GM12878 (cell line): ENCODE data around the gene PC. TPM values are rescaled to one million over a fixed set of nuclear protein-coding genes. Genes with fewer than 3 reads are reported as not detected.

ENCODE experiments used
- ATAC-seq: fragments of 200-7000 bp; cut with Tn5 transposase; 3 replicates; pipeline ENCODE4 v1.9.1; 2020; ENCODE audit warnings: mild to moderate bottlenecking, moderate library complexity
- BruUV-seq: library from RNA; stranded (reverse); fragments of 400-500 nt; replicated peaks from 2 replicates; lab custom pipeline; 2021; lab: Mats Ljungman, UMichigan
- CTCF ChIA-PET: fragments of 300-600 bp; sonication (Branson Sonifier 250); formaldehyde crosslinking; extraction: SDS; loops from one replicate; lab custom pipeline; 2021; ENCODE audit warnings: inconsistent platforms; lab: Yijun Ruan, JAX
- POLR2A ChIA-PET: fragments of 350-600 bp; formaldehyde crosslinking; extraction: SDS; loops from one replicate; lab custom pipeline; 2021; ENCODE audit warnings: inconsistent platforms; lab: Charles Lee
- RAD21 ChIA-PET: fragments of 300-600 bp; sonication (Branson Sonifier 250); formaldehyde crosslinking; loops from one replicate; lab custom pipeline; 2023; ENCODE audit warnings: antibody characterized with exemption; ENCODE audit not compliant: unreplicated experiment; lab: Charles Lee
- SMC1A ChIA-PET: fragments of 300-600 bp; sonication (Branson Sonifier 250); formaldehyde crosslinking; loops from one replicate; lab custom pipeline; 2023; ENCODE audit not compliant: unreplicated experiment, uncharacterized antibody; lab: Charles Lee
- DNase-seq: peaks from one replicate; pipeline ENCODE4 v3.0.0-alpha.2; 2011; ENCODE audit warnings: low read depth, low spot score
- FAIRE-seq: peaks from 3 replicates; lab custom pipeline; 2011; peaks lifted over from hg19 to GRCh38; lab: Jason Lieb, UNC
- H2AFZ ChIP-seq: 2 replicates; pipeline ENCODE4 v1.6.0; 2011; ENCODE audit warnings: low read depth, low read length, control low read depth; ENCODE audit not compliant: control insufficient read depth
- H3K27ac ChIP-seq: 2 replicates; pipeline ENCODE4 v1.5.1; 2011; ENCODE audit warnings: control low read depth; ENCODE audit not compliant: control insufficient read depth, insufficient read depth
- H3K27me3 ChIP-seq, 2 experiments: replicated peaks in 1 of 2; 2 replicates each; pipeline versions ENCODE4 v1.6.0 to v1.6.1; 2011; ENCODE audit warnings: low read length in 1 of 2; ENCODE audit not compliant: control insufficient read depth in 2 of 2, insufficient read depth in 2 of 2
- H3K36me3 ChIP-seq, 2 experiments: 2 replicates each; pipeline ENCODE4 v1.5.1; 2011; ENCODE audit warnings: low read length in 1 of 2; ENCODE audit not compliant: control insufficient read depth in 2 of 2, insufficient read depth in 2 of 2
- H3K4me1 ChIP-seq: 2 replicates; pipeline ENCODE4 v1.6.1; 2011; ENCODE audit warnings: mild to moderate bottlenecking, low read length, moderate library complexity, mixed read lengths; ENCODE audit not compliant: control insufficient read depth, insufficient read depth
- H3K4me2 ChIP-seq: 2 replicates; pipeline ENCODE4 v1.6.0; 2011; ENCODE audit warnings: control low read depth; ENCODE audit not compliant: control insufficient read depth, insufficient read depth
- H3K4me3 ChIP-seq: fragments of 200-600 bp; sonication (generic); 2 replicates; pipeline ENCODE4 v1.5.1; 2016
- H3K79me2 ChIP-seq: 2 replicates; pipeline ENCODE4 v1.6.0; 2011; ENCODE audit warnings: low read length; ENCODE audit not compliant: control insufficient read depth, insufficient read depth
- H3K9ac ChIP-seq: 2 replicates; pipeline ENCODE4 v1.8.0; 2011; ENCODE audit warnings: low read length, control low read depth, mixed read lengths; ENCODE audit not compliant: control insufficient read depth, insufficient read depth
- H3K9me3 ChIP-seq: replicated peaks from 3 replicates; pipeline ENCODE4 v1.5.1; 2011; ENCODE audit warnings: mild to moderate bottlenecking, low read length; ENCODE audit not compliant: control insufficient read depth, insufficient read depth
- H4K20me1 ChIP-seq: 2 replicates; pipeline ENCODE4 v1.6.0; 2011; ENCODE audit not compliant: control insufficient read depth, insufficient read depth
- BCL11A ChIP-seq: IDR thresholded peaks from 2 replicates; pipeline ENCODE4 v1.6.1; 2011; ENCODE audit warnings: low read depth, low read length
- BMI1 ChIP-seq: fragments of 450-650 bp; IDR thresholded peaks from 2 replicates; pipeline ENCODE4 v1.6.1; 2016; ENCODE audit warnings: mild to moderate bottlenecking, moderate library complexity, borderline replicate concordance
- CREB1 ChIP-seq: IDR thresholded peaks from 2 replicates; pipeline ENCODE4 v1.6.1; 2012; ENCODE audit warnings: low read depth, mild to moderate bottlenecking, inconsistent platforms
- PAX5 ChIP-seq: IDR thresholded peaks from 2 replicates; pipeline ENCODE4 v1.6.1; 2011; ENCODE audit warnings: low read depth, low read length, borderline replicate concordance
- PML ChIP-seq: IDR thresholded peaks from 2 replicates; pipeline ENCODE4 v1.6.1; 2012; ENCODE audit warnings: low read length, inconsistent platforms
- POU2F2 ChIP-seq: IDR thresholded peaks from 3 replicates; pipeline ENCODE4 v1.6.1; 2011; ENCODE audit warnings: low read depth, mild to moderate bottlenecking, low read length, borderline replicate concordance
- SMARCA5 ChIP-seq: fragments of 450-650 bp; IDR thresholded peaks from 2 replicates; pipeline ENCODE4 v1.6.1; 2017; ENCODE audit warnings: mild to moderate bottlenecking
- SUPT20H ChIP-seq: IDR thresholded peaks from 2 replicates; pipeline ENCODE4 v1.6.1; 2011; ENCODE audit warnings: low read depth, mild to moderate bottlenecking, low read length, moderate library complexity, borderline replicate concordance; ENCODE audit not compliant: control insufficient read depth
- ZBED1 ChIP-seq: IDR thresholded peaks from 2 replicates; pipeline ENCODE4 v1.6.1; 2016; ENCODE audit warnings: borderline replicate concordance
- WGBS: methylation state at CpG from one replicate; pipeline ENCODE4 v1.1.6; 2016; ENCODE audit warnings: low lambda C conversion rate; ENCODE audit not compliant: insufficient replicate concordance, insufficient coverage; ENCODE audit errors: missing lambda C conversion rate; 5-methylcytosine and 5-hydroxymethylcytosine counted together
- in situ Hi-C: fragments of 300-500 bp; cut with MboI; formaldehyde crosslinking; loops from 9 replicates; pipeline ENCODE4 v1.14.3; 2018; ENCODE audit warnings: mixed read lengths
- intact Hi-C: fragments of 100-400 bp; cut with micrococcal nuclease; formaldehyde crosslinking; loops from one replicate; pipeline ENCODE4 v1.14.2; 2022; ENCODE audit not compliant: unreplicated experiment
- polyA plus RNA-seq, 11 experiments: library from polyadenylated mRNA; depleted of rRNA in 4 of 11; unstranded in 6 of 11; stranded (reverse) in 5 of 11; fragments of >200 nt; fragmentation: Nextera tagmentation in 4 of 11; fragmentation: Illumina TruSeq in 1 of 11; extraction: Ambion mirVana in 4 of 11; extraction: Trizol in 1 of 11; gene quantifications; 1 replicate in 1 of 11; 2 replicates in 10 of 11; pipeline versions ENCODE4 v1.2.1 to v1.2.3, GENCODE V29; 2011 to 2016; ENCODE audit warnings: inconsistent platforms in 2 of 11, missing spikeins in 2 of 11, low read depth in 1 of 11
- total RNA-seq, 4 experiments: library from RNA; depleted of rRNA in 3 of 4; stranded (reverse); fragments of >200 nt in 3 of 4; fragmentation: Illumina TruSeq in 1 of 4; extraction: Trizol in 1 of 4; gene quantifications; 2 replicates each; pipeline versions ENCODE4 v1.2.1 to v1.2.3, GENCODE V29; 2013 to 2021
- TF ChIP-seq, protein P1 (sequence below): fragments of 450-650 bp; IDR thresholded peaks from 2 replicates; pipeline ENCODE4 v1.6.1; 2016; ENCODE audit warnings: mild to moderate bottlenecking, moderate library complexity, borderline replicate concordance
- TF ChIP-seq, protein P2 (sequence below): fragments of 450-650 bp; formaldehyde crosslinking; IDR thresholded peaks from 2 replicates; pipeline ENCODE4 v1.4.0; 2022; ENCODE audit warnings: mild to moderate bottlenecking, moderate library complexity
- TF ChIP-seq, protein P3 (sequence below): fragments of 450-650 bp; IDR thresholded peaks from 2 replicates; pipeline ENCODE4 v1.6.1; 2016; ENCODE audit warnings: mild to moderate bottlenecking

PC gene
- total and polyA plus RNA-seq, 10 of the 15 experiments (the other 5 are each of a cell fraction or from before 2014, with no cell fraction given), result 0.22 to 10.3 (median 4.5) TPM

GRCh38 chr11:66912361-66912760 lies 45.8 kb downstream of the PC start:
- BruUV-seq, result no TSS peak
- FAIRE-seq (no peak), ATAC-seq (no peak), DNase-seq (no peak)
- TF ChIP-seq ZBED1, result no peak
- no peak for TF ChIP-seq SMARCA5
- TF ChIP-seq BCL11A, result no peak
- TF ChIP-seq PAX5, result no peak
- TF ChIP-seq, protein P1, sequence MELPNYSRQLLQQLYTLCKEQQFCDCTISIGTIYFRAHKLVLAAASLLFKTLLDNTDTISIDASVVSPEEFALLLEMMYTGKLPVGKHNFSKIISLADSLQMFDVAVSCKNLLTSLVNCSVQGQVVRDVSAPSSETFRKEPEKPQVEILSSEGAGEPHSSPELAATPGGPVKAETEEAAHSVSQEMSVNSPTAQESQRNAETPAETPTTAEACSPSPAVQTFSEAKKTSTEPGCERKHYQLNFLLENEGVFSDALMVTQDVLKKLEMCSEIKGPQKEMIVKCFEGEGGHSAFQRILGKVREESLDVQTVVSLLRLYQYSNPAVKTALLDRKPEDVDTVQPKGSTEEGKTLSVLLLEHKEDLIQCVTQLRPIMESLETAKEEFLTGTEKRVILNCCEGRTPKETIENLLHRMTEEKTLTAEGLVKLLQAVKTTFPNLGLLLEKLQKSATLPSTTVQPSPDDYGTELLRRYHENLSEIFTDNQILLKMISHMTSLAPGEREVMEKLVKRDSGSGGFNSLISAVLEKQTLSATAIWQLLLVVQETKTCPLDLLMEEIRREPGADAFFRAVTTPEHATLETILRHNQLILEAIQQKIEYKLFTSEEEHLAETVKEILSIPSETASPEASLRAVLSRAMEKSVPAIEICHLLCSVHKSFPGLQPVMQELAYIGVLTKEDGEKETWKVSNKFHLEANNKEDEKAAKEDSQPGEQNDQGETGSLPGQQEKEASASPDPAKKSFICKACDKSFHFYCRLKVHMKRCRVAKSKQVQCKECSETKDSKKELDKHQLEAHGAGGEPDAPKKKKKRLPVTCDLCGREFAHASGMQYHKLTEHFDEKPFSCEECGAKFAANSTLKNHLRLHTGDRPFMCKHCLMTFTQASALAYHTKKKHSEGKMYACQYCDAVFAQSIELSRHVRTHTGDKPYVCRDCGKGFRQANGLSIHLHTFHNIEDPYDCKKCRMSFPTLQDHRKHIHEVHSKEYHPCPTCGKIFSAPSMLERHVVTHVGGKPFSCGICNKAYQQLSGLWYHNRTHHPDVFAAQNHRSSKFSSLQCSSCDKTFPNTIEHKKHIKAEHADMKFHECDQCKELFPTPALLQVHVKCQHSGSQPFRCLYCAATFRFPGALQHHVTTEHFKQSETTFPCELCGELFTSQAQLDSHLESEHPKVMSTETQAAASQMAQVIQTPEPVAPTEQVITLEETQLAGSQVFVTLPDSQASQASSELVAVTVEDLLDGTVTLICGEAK, result no peak
- TF ChIP-seq PML, result no peak
- TF ChIP-seq, protein P2, sequence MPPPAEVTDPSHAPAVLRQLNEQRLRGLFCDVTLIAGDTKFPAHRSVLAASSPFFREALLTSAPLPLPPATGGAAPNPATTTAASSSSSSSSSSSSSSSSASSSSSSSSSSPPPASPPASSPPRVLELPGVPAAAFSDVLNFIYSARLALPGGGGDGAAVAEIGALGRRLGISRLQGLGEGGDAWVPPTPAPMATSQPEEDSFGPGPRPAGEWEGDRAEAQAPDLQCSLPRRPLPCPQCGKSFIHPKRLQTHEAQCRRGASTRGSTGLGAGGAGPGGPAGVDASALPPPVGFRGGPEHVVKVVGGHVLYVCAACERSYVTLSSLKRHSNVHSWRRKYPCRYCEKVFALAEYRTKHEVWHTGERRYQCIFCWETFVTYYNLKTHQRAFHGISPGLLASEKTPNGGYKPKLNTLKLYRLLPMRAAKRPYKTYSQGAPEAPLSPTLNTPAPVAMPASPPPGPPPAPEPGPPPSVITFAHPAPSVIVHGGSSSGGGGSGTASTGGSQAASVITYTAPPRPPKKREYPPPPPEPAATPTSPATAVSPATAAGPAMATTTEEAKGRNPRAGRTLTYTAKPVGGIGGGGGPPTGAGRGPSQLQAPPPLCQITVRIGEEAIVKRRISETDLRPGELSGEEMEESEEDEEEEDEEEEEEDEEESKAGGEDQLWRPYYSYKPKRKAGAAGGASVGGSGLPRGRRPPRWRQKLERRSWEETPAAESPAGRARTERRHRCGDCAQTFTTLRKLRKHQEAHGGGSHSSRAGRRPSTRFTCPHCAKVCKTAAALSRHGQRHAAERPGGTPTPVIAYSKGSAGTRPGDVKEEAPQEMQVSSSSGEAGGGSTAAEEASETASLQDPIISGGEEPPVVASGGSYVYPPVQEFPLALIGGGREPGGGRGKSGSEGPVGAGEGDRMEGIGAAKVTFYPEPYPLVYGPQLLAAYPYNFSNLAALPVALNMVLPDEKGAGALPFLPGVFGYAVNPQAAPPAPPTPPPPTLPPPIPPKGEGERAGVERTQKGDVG (CRISPR knock-in tag), result no peak
- no peak for TF ChIP-seq CREB1
- TF ChIP-seq BMI1, result no peak
- TF ChIP-seq, protein P3, sequence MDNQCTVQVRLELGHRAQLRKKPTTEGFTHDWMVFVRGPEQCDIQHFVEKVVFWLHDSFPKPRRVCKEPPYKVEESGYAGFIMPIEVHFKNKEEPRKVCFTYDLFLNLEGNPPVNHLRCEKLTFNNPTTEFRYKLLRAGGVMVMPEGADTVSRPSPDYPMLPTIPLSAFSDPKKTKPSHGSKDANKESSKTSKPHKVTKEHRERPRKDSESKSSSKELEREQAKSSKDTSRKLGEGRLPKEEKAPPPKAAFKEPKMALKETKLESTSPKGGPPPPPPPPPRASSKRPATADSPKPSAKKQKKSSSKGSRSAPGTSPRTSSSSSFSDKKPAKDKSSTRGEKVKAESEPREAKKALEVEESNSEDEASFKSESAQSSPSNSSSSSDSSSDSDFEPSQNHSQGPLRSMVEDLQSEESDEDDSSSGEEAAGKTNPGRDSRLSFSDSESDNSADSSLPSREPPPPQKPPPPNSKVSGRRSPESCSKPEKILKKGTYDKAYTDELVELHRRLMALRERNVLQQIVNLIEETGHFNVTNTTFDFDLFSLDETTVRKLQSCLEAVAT, result no peak
- no peak for TF ChIP-seq SUPT20H
- TF ChIP-seq POU2F2, result no peak
- no peak overlapping the region for H3K4me3 ChIP-seq
- intact Hi-C loops (no loop called here), in situ Hi-C loops (no loop called here)
- H3K27ac ChIP-seq, result no peak overlapping the region
- H4K20me1 ChIP-seq, result no peaks in the 10 kb centered on the region
- H3K79me2 ChIP-seq, result no peaks in the 10 kb centered on the region
- H3K4me2 ChIP-seq, result no peak overlapping the region
- WGBS, result 53% methylated on average over 7 of the region's 7 CpGs
- ChIA-PET RAD21 (no interaction called here), SMC1A (no interaction called here), CTCF (no interaction called here), POLR2A (no interaction called here)
- no peaks in the 10 kb centered on the region for H3K36me3 ChIP-seq
- no peaks in the 10 kb centered on the region for H3K27me3 ChIP-seq
- H2AFZ ChIP-seq, result no peak overlapping the region
- no peak overlapping the region for H3K9ac ChIP-seq
- H3K9me3 ChIP-seq, result no peaks in the 10 kb centered on the region
- no peaks in the 10 kb centered on the region for H3K4me1 ChIP-seq
